Osteoblast (primary cell): ENCODE results near the gene RAD51B. TPM values are rescaled to one million over a fixed set of nuclear protein-coding genes. Genes with fewer than 3 reads are reported as not detected.

Experiments
- DNase-seq: peaks from one replicate; pipeline ENCODE4 v3.0.0; 2011; ENCODE audit warnings: low spot score, mixed read lengths; ENCODE audit not compliant: insufficient read length; ENCODE audit errors: missing footprints
- H2AFZ ChIP-seq: 2 replicates; pipeline ENCODE4 v1.6.0; 2011; ENCODE audit warnings: mild to moderate bottlenecking, low read length
- H3K27ac ChIP-seq: 2 replicates; pipeline ENCODE4 v1.5.1; 2011; ENCODE audit warnings: mild to moderate bottlenecking, low read depth, low read length, moderate library complexity
- H3K27me3 ChIP-seq: 2 replicates; pipeline ENCODE4 v1.6.0; 2012; ENCODE audit warnings: mild to moderate bottlenecking, control low read depth, inconsistent platforms, low read length, moderate library complexity; ENCODE audit not compliant: insufficient read depth
- H3K36me3 ChIP-seq: 2 replicates; pipeline ENCODE4 v1.5.1; 2011; ENCODE audit warnings: mild to moderate bottlenecking, low read length, control low read depth, moderate library complexity; ENCODE audit not compliant: insufficient read depth
- H3K4me1 ChIP-seq: 2 replicates; pipeline ENCODE4 v1.5.1; 2011; ENCODE audit warnings: mild to moderate bottlenecking, low read length, control low read depth, moderate library complexity; ENCODE audit not compliant: insufficient read depth
- H3K4me2 ChIP-seq: 2 replicates; pipeline ENCODE4 v1.6.0; 2011; ENCODE audit warnings: mild to moderate bottlenecking, low read length; ENCODE audit not compliant: insufficient read depth
- H3K4me3 ChIP-seq: fragments of 200-600 bp; sonication (generic); 3 replicates; pipeline ENCODE4 v1.5.1; 2012; ENCODE audit warnings: mild to moderate bottlenecking, low read length, inconsistent platforms; ENCODE audit not compliant: insufficient read depth
- H3K79me2 ChIP-seq: 2 replicates; pipeline ENCODE4 v1.6.0; 2012; ENCODE audit warnings: mild to moderate bottlenecking, low read length, control low read depth, inconsistent platforms; ENCODE audit not compliant: insufficient read depth
- H3K9me3 ChIP-seq: 2 replicates; pipeline ENCODE4 v1.5.1; 2011; ENCODE audit warnings: low read depth, low read length, control low read depth
- H4K20me1 ChIP-seq: 2 replicates; pipeline ENCODE4 v1.6.0; 2012; ENCODE audit warnings: mild to moderate bottlenecking, low read length, control low read depth; ENCODE audit not compliant: insufficient read depth
- total RNA-seq: library from RNA; depleted of rRNA; stranded (reverse); fragments of >200 nt; gene quantifications from 2 replicates; pipeline ENCODE4 v1.2.3, GENCODE V29; 2012
- TF ChIP-seq, protein P1 (sequence below): IDR thresholded peaks from 2 replicates; pipeline ENCODE4 v1.5.1; 2011; ENCODE audit warnings: mild to moderate bottlenecking, low read depth, low read length, moderate library complexity; ENCODE audit errors: extremely low read depth

Gene RAD51B
- total RNA-seq, 1 donor, result 13.8 TPM

DNA sequence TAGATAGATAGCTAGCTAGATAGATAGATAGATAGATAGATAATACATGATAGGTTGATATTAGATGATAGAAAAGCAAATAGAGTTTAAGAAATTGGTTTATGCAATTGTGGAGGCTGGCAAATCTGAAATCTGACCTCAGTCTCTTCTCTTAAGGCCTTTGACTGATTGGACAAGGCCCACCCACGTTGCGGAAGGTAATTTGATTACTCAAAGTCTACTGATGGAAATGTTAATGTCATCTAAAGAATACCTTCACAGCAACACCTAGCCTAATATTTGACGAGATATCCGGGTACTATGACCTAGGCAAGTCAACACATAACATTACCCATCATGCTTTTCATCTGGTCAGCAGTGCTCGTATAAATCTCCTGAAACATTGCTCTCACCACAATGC lies 782.9 kb downstream of the RAD51B start:
- no peaks in the 10 kb centered on the region for H4K20me1 ChIP-seq
- TF ChIP-seq, protein P1, sequence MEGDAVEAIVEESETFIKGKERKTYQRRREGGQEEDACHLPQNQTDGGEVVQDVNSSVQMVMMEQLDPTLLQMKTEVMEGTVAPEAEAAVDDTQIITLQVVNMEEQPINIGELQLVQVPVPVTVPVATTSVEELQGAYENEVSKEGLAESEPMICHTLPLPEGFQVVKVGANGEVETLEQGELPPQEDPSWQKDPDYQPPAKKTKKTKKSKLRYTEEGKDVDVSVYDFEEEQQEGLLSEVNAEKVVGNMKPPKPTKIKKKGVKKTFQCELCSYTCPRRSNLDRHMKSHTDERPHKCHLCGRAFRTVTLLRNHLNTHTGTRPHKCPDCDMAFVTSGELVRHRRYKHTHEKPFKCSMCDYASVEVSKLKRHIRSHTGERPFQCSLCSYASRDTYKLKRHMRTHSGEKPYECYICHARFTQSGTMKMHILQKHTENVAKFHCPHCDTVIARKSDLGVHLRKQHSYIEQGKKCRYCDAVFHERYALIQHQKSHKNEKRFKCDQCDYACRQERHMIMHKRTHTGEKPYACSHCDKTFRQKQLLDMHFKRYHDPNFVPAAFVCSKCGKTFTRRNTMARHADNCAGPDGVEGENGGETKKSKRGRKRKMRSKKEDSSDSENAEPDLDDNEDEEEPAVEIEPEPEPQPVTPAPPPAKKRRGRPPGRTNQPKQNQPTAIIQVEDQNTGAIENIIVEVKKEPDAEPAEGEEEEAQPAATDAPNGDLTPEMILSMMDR, result no peak
- no peak overlapping the region for H2AFZ ChIP-seq
- no peaks in the 10 kb centered on the region for H3K79me2 ChIP-seq
- H3K9me3 ChIP-seq, result peaks cover 3% of the 10 kb centered on the region
- no peak overlapping the region for H3K4me2 ChIP-seq
- no peak overlapping the region for H3K27ac ChIP-seq
- H3K4me3 ChIP-seq, result no peak overlapping the region
- H3K4me1 ChIP-seq, result peaks cover 24% of the 10 kb centered on the region
- no peak for DNase-seq
- no peaks in the 10 kb centered on the region for H3K27me3 ChIP-seq
- H3K36me3 ChIP-seq, result no peaks in the 10 kb centered on the region

DNA sequence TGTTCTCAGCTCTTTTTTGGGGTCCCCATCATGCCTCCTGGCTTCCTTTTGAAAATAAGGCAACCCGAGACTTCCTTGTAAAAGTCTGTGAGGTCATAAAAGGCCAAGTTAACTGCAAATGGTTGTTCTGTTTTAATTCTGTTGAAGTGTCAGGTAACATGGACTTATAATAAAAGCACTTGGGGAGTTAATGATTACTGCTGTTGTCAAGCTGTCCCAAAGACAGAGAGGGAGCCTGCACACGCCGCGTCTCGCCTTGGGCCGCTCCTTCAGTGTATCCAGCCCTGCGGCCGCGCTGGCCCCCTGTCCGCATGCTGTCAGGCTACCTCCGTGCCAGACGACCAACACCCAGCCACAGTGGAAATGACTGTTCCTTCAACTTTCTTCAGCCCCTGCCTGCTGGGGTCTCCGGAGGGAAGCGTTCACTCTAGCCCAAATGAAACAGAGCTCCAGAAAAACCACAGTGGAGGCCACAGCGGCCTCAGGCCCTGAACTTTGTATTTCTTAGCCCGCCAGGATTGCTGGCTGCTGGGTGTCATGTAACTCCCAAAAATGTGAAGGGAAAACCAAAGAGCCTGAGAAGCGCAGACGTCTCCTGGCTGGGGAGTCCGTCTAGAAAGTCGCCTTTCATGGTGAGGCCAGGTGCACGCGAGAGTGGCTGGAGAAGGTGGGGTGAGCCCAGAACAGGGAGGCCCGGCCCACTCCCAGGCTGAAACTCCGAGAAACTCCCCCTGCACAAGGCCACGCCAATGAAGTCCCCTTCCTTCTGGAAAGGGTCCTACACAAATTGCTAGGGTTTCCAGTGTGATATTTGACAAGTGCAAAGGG lies 784.2 kb downstream of the RAD51B start:
- no peaks in the 10 kb centered on the region for H4K20me1 ChIP-seq
- no peak overlapping the region for H3K4me3 ChIP-seq
- peaks cover 18% of the 10 kb centered on the region for H3K4me1 ChIP-seq
- no peaks in the 10 kb centered on the region for H3K79me2 ChIP-seq
- no peak overlapping the region for H3K4me2 ChIP-seq
- no peaks in the 10 kb centered on the region for H3K27me3 ChIP-seq
- peak overlapping the region; percentile 44 for H2AFZ ChIP-seq
- H3K36me3 ChIP-seq, result no peaks in the 10 kb centered on the region
- DNase-seq, result peak; percentile 45
- H3K9me3 ChIP-seq, result peaks cover 3% of the 10 kb centered on the region
- no peak overlapping the region for H3K27ac ChIP-seq
- TF ChIP-seq, protein P1, result no peak

DNA sequence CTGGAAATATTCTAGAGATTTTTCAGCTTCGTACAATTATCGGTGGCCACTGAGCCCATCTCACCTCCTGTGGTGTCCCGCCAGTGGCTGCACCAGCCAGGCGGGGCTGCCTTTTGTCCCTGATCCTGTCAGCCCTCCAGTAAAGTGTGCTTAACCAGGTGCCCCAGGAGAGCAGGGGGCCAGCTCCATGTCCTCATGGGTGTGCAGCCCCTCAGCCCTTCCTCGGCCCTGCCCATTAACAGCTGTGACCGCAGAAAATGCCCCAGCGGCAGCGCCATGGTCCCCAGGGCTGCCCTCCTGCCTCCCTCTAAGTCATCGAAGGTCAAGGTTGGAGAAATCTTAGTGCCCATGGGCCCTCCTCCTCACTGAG lies 784.8 kb downstream of the RAD51B start:
- H3K4me3 ChIP-seq, result no peak overlapping the region
- no peak overlapping the region for H3K27ac ChIP-seq
- no peaks in the 10 kb centered on the region for H3K27me3 ChIP-seq
- no peaks in the 10 kb centered on the region for H3K36me3 ChIP-seq
- no peaks in the 10 kb centered on the region for H4K20me1 ChIP-seq
- TF ChIP-seq, protein P1, result no peak
- H3K79me2 ChIP-seq, result no peaks in the 10 kb centered on the region
- peaks cover 3% of the 10 kb centered on the region for H3K9me3 ChIP-seq
- DNase-seq, result no peak
- H2AFZ ChIP-seq, result no peak overlapping the region
- no peak overlapping the region for H3K4me2 ChIP-seq
- H3K4me1 ChIP-seq, result peaks cover 12% of the 10 kb centered on the region

DNA sequence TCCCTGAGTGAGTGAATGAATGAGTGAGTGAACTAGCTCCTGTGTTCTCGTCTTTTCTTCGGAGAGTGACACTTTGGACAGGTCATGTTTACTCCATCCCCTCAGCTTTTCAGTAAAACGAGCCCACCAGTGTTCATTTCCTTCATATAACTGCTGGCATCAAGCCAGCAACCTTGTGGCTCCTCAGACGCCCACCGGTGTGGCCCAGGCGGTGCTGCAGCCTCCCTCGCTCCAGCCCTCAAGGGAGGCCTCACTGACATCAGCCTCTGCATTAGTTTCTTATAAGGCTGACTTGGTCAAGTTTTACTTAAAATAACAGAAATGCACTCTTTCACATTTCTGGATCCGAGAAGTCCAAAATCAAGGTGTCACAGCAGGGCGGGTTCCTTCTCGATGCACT lies 785.2 kb downstream of the RAD51B start:
- no peak overlapping the region for H2AFZ ChIP-seq
- peaks cover 7% of the 10 kb centered on the region for H3K4me1 ChIP-seq
- no peaks in the 10 kb centered on the region for H4K20me1 ChIP-seq
- H3K27me3 ChIP-seq, result no peaks in the 10 kb centered on the region
- no peak for DNase-seq
- no peaks in the 10 kb centered on the region for H3K36me3 ChIP-seq
- H3K4me3 ChIP-seq, result no peak overlapping the region
- TF ChIP-seq, protein P1, result no peak
- no peak overlapping the region for H3K27ac ChIP-seq
- no peak overlapping the region for H3K4me2 ChIP-seq
- no peaks in the 10 kb centered on the region for H3K79me2 ChIP-seq
- H3K9me3 ChIP-seq, result peaks cover 3% of the 10 kb centered on the region
